HG03432 (cell line): ENCODE data around the gene HSPA8.

Source experiments
- ATAC-seq: cut with Tn5 transposase; IDR thresholded peaks from one replicate; pipeline ENCODE4 v1.9.1; 2021; ENCODE audit warnings: mild to moderate bottlenecking, moderate library complexity; ENCODE audit not compliant: unreplicated experiment

HSPA8 gene

GRCh38 chr11:123051146-123051545, 10.8 kb downstream of the HSPA8 start:
- ATAC-seq: no peak

GRCh38 chr11:123047947-123048293, 14.0 kb downstream of the HSPA8 start:
- ATAC-seq: no peak

- no peak for ATAC-seq
Measured at GRCh38 chr11:123047266-123047946, 14.5 kb downstream of the HSPA8 start.

GRCh38 chr11:123046473-123047259, 15.3 kb downstream of the HSPA8 start:
- ATAC-seq: no peak

GRCh38 chr11:123045101-123045500, 16.8 kb downstream of the HSPA8 start:
- no peak for ATAC-seq

- ATAC-seq: no peak
Measured at GRCh38 chr11:123041185-123041584, 20.8 kb downstream of the HSPA8 start.

GRCh38 chr11:123040111-123040432, 21.9 kb downstream of the HSPA8 start:
- ATAC-seq: no peak

GRCh38 chr11:123035831-123036230, 26.1 kb downstream of the HSPA8 start:
- no peak for ATAC-seq

- no peak for ATAC-seq
Measured at GRCh38 chr11:123034597-123034996, 27.3 kb downstream of the HSPA8 start.

GRCh38 chr11:123033895-123034294, 28.0 kb downstream of the HSPA8 start:
- no peak for ATAC-seq

GRCh38 chr11:123030517-123030916, 31.4 kb downstream of the HSPA8 start:
- ATAC-seq: no peak

GRCh38 chr11:123020968-123021367, 41.0 kb downstream of the HSPA8 start:
- ATAC-seq: no peak

GRCh38 chr11:123018702-123019101, 43.2 kb downstream of the HSPA8 start:
- no peak for ATAC-seq

- no peak for ATAC-seq
Measured at GRCh38 chr11:123011510-123011909, 50.4 kb downstream of the HSPA8 start.
